Mucosa of descending colon (tissue), 3 donors: ENCODE data around the gene PPFIA1. TPM values are rescaled to one million over a fixed set of nuclear protein-coding genes. Genes with fewer than 3 reads are reported as not detected.

ENCODE experiments used
- ATAC-seq: fragments of 200-7000 bp; cut with Tn5 transposase; one replicate; pipeline ENCODE4 v1.9.1; 2020; ENCODE audit warnings: mild to moderate bottlenecking, moderate library complexity
- DNase-seq, 3 donors: peaks; one replicate each; pipeline ENCODE4 v3.0.0-alpha.2; 2020
- H3K36me3 ChIP-seq: fragments of 200-600 bp; one replicate; pipeline ENCODE4 v1.8.0; 2021; ENCODE audit warnings: low read depth, mild to moderate bottlenecking
- H3K4me1 ChIP-seq: fragments of 200-600 bp; one replicate; pipeline ENCODE4 v1.8.0; 2021; ENCODE audit warnings: low read depth, mild to moderate bottlenecking
- H3K4me3 ChIP-seq: fragments of 200-600 bp; one replicate; pipeline ENCODE4 v1.8.0; 2021; ENCODE audit warnings: mild to moderate bottlenecking
- H3K9me3 ChIP-seq: fragments of 200-600 bp; one replicate; pipeline ENCODE4 v1.8.0; 2021; ENCODE audit warnings: mild to moderate bottlenecking
- CTCF ChIP-seq: fragments of 200-600 bp; IDR thresholded peaks from one replicate; pipeline ENCODE4 v1.8.0; 2022; ENCODE audit warnings: antibody characterized with exemption, mild to moderate bottlenecking
- intact Hi-C, 2 donors: fragments of 100-400 bp; cut with DNase I in 1 of 2; cut with micrococcal nuclease in 1 of 2; formaldehyde crosslinking; loops; one replicate each; pipeline versions ENCODE4 v1.11.0 to v1.11.1; 2022; cut with DNase I, micrococcal nuclease
- total RNA-seq, 3 donors: library from RNA; stranded (reverse); fragmentation: NEBNext Ultra II Directional in 2 of 3; extraction: Animal tissue kit (Norgen Biotek cat#: 25700) in 2 of 3; gene quantifications; one replicate each; pipeline versions ENCODE4 v1.2.1 to v1.2.4, GENCODE V29; 2021 to 2023
- donor health status: DM: no; HTN: no; CAD: no; lungs with moderate emphysema.
- donor health status: DM: no; HTN: no; CAD: no.
- donor health status: DM: no; HTN: yes; CAD: no.

The PPFIA1 gene
- total RNA-seq, 3 donors from 2014 or later = 58.5 to 65.7 (median 65.0) TPM

GRCh38 chr11:70423523-70424505 is 153.3 kb downstream of the PPFIA1 start:
- intact Hi-C loops = no loop called here
- no peaks in the 10 kb centered on the region for H3K4me1 ChIP-seq
- ATAC-seq = peak; percentile 28
- no peak for DNase-seq
- no peak overlapping the region for H3K4me3 ChIP-seq
- no peaks in the 10 kb centered on the region for H3K9me3 ChIP-seq
- no peak for TF ChIP-seq CTCF
- H3K36me3 ChIP-seq = peaks cover 5% of the 10 kb centered on the region

GRCh38 chr11:70424765-70425344 is 154.4 kb downstream of the PPFIA1 start:
- H3K4me1 ChIP-seq = no peaks in the 10 kb centered on the region
- no peak for TF ChIP-seq CTCF
- H3K4me3 ChIP-seq = no peak overlapping the region
- DNase-seq (no peak), ATAC-seq (no peak)
- no peaks in the 10 kb centered on the region for H3K9me3 ChIP-seq
- intact Hi-C loops = no loop called here
- H3K36me3 ChIP-seq = peaks cover 5% of the 10 kb centered on the region

GRCh38 chr11:70427436-70427835 is 156.9 kb downstream of the PPFIA1 start:
- TF ChIP-seq CTCF = no peak
- H3K4me1 ChIP-seq = no peaks in the 10 kb centered on the region
- H3K9me3 ChIP-seq = no peaks in the 10 kb centered on the region
- DNase-seq (no peak), ATAC-seq (no peak)
- intact Hi-C loops = no loop called here
- no peaks in the 10 kb centered on the region for H3K36me3 ChIP-seq
- H3K4me3 ChIP-seq = no peak overlapping the region

- Histone ChIP-seq H3K9me3 (no peaks in the 10 kb centered on the region), H3K4me3 (no peak overlapping the region), H3K4me1 (no peaks in the 10 kb centered on the region), H3K36me3 (no peaks in the 10 kb centered on the region)
- TF ChIP-seq CTCF = no peak
- intact Hi-C loops = no loop called here
- DNase-seq (no peak), ATAC-seq (no peak)
Observed at GRCh38 chr11:70428701-70429427, 158.4 kb downstream of the PPFIA1 start.

GRCh38 chr11:70429428-70429705 is 158.9 kb downstream of the PPFIA1 start:
- DNase-seq (no peak), ATAC-seq (no peak)
- no peak for TF ChIP-seq CTCF
- Histone ChIP-seq H3K36me3 (peaks cover 1% of the 10 kb centered on the region), H3K4me1 (no peaks in the 10 kb centered on the region), H3K4me3 (no peak overlapping the region), H3K9me3 (no peaks in the 10 kb centered on the region)
- intact Hi-C loops = no loop called here
